CD4-positive, alpha-beta T cell treated with Interferon alpha-2 for 1 hour (primary cell): ENCODE measurements around the gene GGA1.
"Not testable (repeated sequence)": the region's sequence is repeated elsewhere in the genome, so short reads cannot be mapped to it uniquely, and the experiment has no call there.

Experiments
- DNase-seq, 2 donors: peaks; one replicate each; pipeline ENCODE4 v3.0.0-alpha.2; 2020 to 2022

The GGA1 gene

DNA sequence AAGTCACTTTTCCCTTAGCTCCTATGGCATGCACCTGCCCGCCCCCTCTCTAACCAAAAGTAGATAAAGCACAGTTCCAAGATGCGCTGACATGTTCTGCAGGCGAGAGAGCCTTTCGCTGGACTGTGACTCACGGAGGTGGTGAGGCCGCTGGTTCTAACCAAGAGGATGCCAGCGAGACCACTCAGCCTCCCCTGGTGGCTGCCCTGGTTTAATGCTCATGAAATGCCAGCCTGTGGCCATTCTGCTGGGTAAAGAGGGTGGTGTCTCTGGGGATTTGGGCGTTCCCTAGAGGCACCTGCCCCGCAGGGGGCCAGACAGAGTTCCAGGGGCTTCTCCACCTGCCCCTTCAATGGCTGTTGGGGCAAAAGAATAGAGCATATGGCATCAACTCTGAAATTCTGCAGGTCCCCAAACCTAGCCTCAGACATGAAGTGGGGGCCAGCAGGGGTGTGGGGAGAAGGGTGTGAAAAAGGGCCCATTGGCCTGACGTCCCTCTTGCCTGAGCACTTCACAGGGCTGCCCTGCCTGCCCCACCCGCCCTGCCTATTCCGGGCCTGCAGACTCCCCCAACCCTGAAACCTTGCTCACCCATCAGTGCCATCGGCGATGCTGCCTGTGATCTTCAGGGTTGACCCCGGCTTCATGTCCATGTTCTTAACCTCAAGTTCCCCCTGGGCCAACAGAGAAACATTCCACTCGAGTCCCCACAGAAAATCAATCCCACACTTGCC lies 37.2 kb upstream of the GGA1 start:
- no peak for DNase-seq

DNA sequence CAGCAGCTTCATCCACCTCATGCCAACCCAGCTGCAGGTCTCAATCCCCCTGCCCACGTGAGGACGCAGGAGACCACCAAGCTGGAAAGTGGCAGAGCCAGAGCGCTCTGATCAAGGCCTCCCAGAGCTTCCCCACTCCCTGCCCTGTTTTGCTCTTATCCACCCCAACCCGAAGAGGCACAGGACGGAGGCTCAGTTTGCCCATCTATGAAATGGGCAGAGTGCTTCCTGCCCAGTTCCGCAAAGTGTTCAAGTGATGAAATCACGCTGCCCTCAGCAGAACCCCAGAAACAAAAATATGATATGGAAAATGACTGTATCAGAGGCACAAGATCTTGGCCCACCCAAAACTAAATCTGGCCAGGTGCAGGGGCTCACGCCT lies 36.7 kb upstream of the GGA1 start:
- no peak for DNase-seq

DNA sequence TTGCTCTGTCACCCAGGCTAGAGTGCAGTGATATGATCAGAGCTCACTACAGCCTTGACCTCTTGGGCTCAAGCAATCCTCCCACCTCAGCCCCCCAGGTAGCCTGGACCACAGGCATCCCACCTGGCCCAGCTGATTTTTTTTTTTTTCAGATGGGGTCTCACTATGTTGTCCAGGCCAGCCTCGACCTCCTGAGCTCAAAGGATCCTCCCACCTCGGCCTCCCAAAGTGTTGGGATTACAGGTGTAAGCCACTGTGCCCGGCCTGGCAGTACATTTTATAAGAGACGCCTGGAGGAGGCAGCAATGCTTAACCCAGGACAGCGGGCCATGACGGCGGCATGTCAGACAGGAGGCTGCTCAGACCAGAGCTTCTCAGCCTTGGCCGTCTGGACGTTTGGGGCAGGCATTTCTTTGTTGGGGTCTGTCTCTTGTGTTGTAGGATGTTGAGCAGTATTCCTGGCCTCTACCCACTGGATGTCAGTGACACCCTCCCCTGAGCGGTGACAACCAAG lies 33.1 kb upstream of the GGA1 start:
- no peak for DNase-seq

DNA sequence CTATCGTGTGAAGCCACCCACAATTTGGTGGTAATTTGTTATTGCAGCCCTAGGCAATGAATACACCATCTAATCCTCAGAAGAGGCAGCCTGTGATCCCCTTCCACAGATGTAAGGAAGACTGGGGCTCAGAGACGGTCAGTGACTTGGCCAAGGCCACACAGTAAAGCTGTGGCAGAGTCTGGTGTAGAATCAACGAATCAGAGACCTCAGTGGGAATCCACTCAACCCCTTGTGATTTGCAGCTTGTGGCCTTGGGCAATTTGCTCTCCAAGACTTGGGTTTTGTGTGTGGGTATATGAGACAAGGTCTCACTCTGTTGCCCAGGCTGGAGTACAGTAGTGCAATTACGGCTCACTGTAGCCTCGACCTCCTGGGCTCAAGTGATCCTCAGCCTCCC lies 30.6 kb upstream of the GGA1 start:
- DNase-seq = no peak

DNA sequence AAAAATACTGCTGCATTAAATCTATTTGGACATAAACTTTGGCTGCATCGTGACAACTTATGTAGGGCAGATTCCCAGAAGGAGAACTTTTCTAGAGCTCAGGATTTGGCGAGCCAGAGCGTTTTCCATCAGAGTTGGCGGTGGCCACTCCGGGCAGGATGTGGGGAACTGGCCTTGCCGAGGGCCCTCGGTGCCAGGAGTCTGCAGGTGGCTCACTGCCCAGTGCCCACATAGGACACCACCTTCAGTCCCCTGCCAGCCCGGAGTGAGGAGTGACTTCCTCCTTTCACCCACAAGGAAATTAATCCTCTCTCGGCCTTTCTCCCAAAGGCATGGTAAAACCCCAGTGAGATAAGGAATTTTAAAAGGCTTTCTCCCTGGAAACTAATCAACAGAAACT lies 27.1 kb upstream of the GGA1 start:
- no peak for DNase-seq

DNA sequence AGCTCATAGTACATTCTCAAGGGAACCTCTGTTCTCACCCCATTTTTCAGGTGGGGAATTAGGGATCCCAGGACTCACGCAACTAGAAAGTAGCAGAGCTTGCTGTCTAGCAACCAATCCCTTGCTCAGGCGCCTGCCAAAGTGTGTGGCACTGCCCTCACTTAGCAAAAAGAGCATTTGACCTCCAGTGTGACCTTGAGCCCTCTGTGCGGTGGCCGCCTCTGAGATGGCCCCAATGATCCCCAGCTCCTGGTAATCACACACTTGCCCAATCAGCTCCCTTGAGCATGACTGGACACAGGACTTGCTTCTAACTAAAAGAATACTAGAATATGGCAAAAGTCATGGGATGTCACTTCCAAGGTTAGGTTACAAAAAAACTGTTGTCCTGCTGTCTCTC lies 26.1 kb upstream of the GGA1 start:
- DNase-seq = no peak

DNA sequence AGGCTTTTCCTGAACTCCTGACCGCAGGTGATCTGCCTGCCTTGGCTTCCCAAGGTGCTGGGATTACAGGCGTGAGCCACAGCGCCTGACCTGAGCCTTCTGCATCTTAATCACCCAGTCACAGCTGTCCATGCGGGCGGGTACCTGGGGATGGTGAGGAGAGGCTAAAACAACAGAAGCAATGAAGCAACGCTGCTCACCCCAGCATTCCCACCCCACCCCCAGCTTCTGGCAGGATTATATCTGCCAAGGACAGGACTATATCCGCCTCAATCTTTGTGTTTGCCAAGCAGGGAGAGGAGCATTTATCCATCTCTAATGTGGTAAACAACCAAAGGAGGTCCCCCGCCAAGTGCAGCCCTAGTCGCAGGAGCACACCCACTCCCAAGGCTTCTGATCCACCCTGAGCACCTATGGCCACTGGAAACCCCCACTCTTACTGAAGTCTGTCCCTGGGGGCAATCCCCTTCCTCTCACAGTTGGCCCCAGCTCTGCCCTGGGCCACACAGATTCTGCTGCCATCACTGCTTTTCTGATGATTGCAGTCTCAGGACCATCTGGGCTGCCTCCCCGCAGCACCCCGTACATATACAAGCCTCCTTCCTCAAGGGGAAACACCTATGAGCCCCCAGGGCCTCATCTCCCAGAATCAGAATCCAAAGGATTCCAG lies 20.0 kb upstream of the GGA1 start:
- no peak for DNase-seq

DNA sequence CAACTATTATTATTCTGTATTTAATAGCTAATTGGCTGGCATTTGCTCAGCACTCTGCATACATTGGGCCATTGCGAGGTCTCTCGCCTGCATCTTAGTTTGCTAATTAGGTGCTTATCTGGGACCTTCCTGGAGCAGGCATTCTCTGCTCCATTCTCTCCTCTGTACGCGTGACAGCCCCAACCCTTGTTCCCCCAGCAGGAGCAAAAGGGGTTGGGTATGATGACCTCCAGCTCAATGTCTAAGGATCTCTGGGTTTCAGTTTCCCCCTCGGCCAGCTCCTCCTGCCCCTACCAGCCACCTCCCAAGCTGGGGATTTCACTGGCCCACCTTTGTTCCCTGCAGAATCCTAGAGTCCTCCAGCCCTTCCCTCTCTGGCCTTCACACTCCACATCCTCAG lies 19.0 kb upstream of the GGA1 start:
- no peak for DNase-seq

DNA sequence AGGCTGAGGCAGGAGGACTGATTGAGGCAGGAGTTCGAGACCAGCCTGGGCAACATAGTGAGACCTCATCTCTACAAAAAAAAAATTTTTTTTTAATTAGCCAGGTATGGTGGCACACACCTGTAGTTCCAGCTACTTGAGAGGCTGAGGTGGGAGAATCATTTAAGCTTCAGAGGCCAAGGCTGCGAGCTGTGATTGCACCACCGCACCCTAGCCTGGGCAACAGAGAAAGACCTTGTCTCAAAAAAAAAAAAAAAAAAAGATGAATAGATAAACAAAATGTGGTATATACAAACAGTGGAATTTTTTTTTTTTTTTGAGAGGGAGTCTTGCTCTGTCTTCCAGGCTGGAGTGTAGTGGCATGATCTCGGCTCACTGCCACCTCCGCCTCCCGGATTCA lies 17.6 kb upstream of the GGA1 start:
- not testable (repeated sequence) for DNase-seq

DNA sequence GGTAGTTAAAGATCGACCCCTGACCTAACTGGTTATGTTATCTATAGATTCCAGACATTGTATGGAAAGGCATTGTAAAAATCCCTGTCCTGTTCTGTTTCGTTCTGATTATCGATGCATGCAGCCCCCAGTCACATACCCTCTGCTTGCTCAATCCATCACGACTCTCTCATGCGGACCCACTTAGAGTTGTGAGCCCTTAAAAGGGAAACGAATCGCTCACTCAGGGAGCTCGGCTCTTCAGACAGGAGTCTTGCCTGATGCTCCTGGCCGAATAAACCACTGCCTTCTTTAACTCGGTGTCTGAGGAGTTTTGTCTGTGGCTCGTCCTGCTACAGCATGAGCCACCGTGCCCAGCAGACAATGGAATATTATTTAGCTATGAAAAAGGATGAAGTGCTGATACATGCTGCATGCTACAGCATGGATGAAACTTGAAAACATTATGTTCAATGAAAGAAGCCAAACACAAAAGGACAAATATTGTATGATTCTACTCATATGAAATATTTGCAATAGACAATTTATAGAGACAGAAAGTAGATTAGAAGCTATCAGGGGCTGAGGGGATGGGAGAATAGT lies 16.7 kb upstream of the GGA1 start:
- no peak for DNase-seq

DNA sequence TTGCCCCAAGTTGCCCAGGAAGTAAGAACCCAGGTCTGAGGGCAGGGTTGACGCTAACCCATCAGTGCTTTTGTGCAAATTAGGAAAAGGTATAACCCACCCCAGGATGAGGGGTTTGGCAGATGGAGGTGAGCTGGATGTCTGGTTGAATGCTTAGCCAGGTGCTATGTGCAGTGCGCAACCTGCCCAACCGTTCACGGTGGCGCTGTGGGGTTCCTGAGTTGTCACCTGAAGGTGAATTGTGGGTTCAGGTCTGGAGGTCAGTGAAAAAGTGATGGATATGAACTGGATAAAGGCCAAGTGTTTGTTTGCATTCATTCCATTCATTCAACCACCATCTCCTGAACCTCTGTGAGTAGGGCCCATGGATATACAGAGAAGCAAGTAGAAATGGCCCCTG lies 14.4 kb upstream of the GGA1 start:
- no peak for DNase-seq

DNA sequence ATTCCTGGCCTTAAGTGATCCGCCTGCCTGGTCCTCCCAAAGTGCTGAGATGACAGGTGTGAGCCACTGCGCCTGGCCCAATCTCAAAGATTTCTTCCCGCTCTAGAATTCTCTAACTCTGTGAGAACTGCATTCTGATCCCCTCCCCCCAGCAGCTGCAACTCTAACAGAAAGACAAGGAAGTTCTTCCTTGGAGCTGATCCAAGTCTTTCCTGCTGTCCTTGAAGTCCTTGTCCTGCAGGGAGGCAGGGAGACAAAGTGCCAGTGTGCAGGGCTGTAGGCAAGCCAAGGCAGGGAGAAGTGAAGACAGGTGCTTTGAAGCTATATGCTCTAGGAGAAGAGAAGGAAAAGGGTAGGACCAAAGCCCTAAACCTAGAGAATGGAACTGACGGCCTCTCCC lies 9.5 kb upstream of the GGA1 start:
- DNase-seq = no peak

DNA sequence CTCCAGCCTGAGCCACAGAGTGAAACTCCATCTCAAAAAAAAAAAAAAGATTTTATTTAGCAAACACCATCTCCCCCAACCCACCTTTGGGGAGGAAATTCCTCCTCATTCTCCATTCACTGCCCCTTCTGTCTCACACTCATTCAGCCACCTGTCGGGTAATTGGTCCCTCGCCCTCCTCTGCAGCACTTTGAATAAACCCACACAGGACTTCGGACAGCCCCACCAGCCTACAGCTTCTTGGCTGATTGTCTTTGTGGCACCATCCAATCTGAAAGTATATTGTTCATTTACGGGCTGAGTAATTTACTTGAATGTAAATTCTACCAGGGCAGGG lies 7.5 kb upstream of the GGA1 start:
- DNase-seq = no peak

DNA sequence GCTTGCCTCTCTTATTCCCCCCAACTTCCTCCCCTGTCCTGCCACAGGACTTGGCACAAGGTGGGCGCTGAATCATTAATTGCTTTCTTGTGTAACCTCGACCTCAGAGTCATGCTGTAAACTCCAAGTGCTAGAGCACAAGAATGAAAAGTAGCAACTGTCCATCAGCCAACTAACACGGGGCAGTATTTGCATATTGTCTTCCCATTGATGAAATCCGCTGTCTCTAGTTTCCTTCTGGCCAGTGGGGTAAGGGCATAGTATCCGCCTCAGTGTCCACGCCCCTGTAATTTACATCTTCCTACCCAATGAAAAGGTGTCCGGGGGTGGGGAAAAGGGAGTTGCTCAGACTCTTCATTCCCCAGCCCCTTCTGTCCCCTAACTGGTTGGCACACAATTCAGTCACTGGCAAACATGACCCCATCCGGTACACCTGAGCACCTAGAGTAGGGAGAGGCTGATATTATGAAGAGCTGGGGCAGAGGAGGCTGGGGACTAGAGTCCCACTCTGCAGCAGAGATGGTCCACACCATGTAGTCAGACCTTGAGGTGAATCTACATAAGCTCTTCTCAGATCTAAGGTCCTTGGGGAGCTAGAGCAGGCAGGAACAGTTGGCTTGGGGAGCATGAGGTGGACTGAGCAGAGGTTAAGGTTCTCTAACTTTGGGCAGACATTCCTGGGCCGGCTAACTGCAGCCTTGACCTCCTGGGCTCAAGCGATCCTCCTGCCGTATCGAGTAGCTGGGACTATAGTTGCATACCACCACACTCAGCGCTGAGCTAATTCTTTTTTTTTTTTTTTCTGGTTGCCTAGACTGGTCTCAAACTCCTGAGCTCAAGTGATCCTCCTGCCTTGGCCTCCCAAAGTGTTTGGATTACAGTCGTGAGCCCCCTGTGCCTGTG lies 6.8 kb upstream of the GGA1 start:
- no peak for DNase-seq

DNA sequence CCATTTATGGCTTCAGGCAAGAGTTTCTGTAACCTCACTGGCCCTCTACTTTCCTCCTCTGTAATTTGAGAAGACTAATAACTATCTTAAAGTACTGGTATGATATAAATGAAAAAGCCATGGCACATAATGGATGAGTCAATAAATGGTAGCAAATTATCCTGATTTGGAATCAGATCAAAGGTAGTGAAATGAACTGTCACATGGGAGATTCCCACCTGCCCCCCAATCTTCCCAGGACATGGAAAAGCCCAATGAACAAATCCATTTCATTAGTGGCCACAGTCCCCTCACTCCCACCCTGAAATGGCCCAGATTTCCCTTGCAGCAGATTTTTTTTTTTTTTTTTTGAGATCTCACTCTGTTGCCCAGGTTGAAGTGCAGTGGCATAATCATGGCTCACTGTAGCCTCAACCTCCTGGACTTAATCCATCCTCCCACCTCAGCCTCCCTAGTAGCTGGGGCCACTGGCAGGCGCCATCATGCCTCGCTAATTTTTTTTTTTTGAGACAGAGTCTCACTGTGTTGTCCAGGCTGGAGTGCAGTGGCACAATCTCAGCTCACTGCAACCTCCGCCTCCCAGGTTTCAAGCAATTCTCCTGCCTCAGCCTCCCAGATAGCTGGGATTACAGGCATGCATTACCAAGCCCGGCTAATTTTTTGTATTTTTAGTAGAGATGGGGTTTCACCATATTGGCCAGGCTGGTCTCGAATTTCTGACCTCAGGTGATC lies 5.9 kb upstream of the GGA1 start:
- not testable (repeated sequence) for DNase-seq

DNA sequence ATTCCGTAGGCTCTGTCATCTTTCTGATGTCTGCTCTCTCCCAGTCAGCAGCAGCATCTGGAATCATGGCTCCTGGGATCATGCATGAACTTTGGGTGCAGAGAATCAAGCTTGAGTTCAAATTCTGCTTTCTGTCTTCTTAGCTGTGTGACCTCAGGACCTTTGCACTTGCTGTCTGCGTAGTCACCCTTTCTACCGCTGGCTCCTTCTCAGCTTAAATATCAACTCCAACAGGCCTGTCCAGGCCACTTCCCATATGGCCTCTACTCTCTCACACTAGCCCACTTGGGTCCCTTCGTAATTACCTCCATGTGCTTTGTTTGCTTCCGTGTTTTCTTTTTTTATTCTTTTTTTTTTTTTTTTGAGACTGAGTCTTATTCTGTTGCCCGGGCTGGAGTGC lies 4.6 kb upstream of the GGA1 start:
- DNase-seq = no peak

DNA sequence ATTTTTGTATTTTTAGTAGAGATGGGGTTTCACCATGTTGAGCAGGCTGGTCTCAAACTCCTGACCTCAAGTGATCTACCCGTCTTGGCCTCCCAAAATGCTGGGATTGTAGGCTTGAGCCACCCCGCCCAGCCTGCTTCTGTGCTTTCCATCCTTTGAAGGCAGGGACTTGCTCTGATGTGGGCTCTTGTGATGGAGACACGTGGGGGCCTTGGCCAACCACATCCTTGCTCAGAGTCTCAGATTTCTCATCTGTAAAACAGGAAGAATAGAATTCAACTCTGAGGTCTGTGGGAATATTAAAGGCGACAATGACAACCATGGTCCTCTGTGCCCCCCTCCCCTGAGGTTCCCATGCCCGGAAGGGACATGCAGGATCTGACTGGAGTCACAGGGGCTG lies 3.8 kb upstream of the GGA1 start:
- DNase-seq = peak; percentile 35 to 75

DNA sequence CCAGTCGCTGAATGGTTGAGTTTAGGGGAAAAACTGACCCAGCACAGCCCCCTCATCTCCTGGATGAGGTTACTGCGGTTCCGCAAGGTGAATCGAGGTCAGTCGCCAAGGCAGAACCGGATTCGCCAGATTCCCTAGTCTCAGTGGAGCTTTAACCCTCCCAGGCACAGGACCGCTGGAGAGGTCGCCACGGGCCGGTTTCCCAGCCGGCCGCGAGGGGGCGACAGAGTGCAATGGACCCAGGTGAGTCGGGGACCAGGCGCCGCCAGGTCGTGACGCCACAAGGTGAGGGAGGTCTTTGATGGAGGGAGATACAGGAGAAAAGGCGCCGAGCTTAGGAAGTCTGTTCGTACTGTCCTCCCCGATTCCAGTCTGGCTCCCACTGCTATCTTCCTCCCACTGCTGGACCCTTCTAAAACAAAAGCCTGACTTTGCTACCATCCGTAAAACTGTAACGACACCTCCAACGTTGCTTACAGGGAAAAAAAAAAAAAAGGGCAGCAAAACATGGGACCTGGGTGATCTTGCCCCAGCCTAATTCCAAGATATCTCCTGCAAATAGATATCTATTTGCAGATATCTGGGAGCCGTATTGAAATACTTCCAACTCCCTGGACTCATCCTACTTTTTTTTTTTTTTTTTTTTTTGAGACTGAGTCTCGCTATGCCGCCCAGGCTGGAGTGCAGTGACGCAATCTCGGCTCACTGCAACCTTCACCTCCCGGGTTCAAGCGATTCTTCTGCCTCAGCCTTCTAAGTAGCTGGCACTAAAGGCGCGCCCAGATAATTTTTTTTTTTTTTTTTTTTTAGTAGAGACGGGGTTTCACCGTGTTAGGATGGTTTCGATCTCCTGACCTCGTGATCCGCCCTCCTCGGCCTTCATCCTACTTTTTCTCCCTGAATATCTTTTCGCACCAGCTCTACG lies 1.4 kb upstream of the GGA1 start:
- peak; percentile 87 to 92 for DNase-seq

DNA sequence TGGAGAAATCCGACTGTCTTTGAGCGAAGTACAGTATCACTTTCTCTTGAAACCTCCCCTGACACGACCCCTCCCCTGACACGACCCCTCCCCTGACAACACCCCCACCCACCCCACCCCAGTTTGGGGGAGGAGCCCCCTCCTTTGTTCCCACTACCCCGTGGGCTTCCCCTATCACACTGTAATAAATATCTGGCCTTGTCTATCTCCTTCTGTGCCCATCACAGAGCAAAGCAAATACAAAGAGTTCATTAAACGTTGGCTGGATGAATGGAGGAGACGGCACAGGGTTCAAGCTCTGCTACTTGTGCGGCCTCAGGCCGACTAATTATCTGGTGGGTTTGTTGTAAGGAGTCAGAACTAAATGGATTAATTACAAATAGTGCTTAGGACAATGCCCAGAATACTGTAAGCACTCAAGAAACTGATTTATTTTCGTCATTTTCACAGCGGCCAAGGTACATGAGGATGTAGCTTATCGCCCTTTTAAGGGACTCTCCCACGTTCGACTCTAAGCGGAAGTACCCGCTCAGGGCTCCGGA lies 628 bp upstream of the GGA1 start:
- DNase-seq = no peak

DNA sequence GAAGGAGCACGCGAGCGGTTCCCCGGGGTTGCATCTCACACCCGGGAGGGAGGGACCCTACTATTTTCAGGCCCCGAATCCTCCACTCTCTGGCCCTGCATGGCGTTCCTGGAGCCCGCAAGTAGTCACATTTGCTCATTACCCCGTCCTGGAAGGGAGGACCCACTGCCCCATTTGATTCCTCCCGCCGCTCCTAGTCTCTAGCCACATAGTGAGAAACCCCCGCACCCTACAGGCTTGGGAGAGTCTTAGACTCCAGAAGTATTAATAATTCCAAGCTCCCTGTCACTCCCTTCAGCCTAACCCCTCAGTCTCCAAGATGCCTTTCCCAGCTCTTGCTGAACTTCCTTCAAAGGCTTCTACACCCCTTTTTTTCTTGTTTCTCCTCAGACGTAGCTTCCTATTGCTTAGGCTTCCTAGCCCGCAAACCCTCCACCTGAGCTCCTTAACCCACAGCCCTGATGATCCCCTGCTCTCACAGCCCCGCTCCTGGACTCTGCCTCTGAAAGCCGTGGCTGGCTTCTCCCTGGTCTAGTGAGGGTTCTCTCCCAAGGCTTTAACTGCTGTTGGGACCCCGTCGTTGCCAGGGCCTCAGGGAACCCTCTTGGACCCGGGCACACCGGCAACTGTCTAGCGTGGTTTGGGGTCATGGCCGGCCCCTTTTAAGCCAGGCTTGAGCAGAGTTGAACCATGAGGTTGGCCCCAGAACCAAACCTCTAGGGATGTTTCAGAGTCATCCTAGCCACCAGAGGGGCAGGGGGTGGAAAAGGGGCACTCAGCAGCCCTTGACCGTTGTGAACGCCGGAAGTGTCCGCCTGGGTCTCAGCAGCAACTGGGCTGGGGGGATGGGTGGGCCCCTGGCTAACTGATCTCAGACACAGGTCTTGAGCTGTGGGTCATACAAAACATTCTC lies 862 bp downstream of the GGA1 start:
- DNase-seq = no peak
